Breast epithelium (tissue), 4 donors: ENCODE measurements around the gene ATXN7L1. TPM values are rescaled to one million over a fixed set of nuclear protein-coding genes. Genes with fewer than 3 reads are reported as not detected.

ENCODE experiments used
- DNase-seq, 2 donors: peaks; one replicate each; pipeline ENCODE4 v3.0.0-alpha.2; 2019; ENCODE audit warnings: low spot score in 2 of 2
- H3K27ac ChIP-seq, 2 donors: fragments of 200-600 bp; sonication (generic) in 1 of 2; one replicate each; pipeline ENCODE4 v1.5.1; 2016 to 2019; ENCODE audit warnings: mild to moderate bottlenecking in 1 of 2
- H3K27me3 ChIP-seq, 2 donors: fragments of 200-600 bp; sonication (generic) in 1 of 2; one replicate each; pipeline versions ENCODE4 v1.5.1 to v1.6.0; 2017 to 2019; ENCODE audit warnings: control low read depth in 1 of 2, mild to moderate bottlenecking in 1 of 2
- H3K36me3 ChIP-seq: fragments of 200-600 bp; one replicate; pipeline ENCODE4 v1.5.1; 2019
- H3K4me1 ChIP-seq, 2 donors: fragments of 200-600 bp; sonication (generic); one replicate each; pipeline ENCODE4 v1.5.1; 2016 to 2019; ENCODE audit warnings: control low read depth in 1 of 2
- H3K4me3 ChIP-seq, 3 donors: fragments of 200-600 bp; sonication (generic); 1 replicate in 2 of 3; 2 replicates in 1 of 3; pipeline ENCODE4 v1.5.1; 2016 to 2019; ENCODE audit warnings: mild to moderate bottlenecking in 3 of 3, moderate library complexity in 2 of 3
- H3K9me3 ChIP-seq, 2 donors: fragments of 200-600 bp; sonication (generic) in 1 of 2; one replicate each; pipeline ENCODE4 v1.5.1; 2016 to 2019; ENCODE audit warnings: control low read depth in 1 of 2
- POLR2A ChIP-seq: fragments of 450-650 bp; IDR thresholded peaks from one replicate; pipeline ENCODE4 v1.6.1; 2016; ENCODE audit warnings: antibody characterized with exemption, mild to moderate bottlenecking, moderate library complexity
- POLR2AphosphoS5 ChIP-seq, 3 donors: sonication (generic); formaldehyde crosslinking; IDR thresholded peaks; one replicate each; pipeline ENCODE4 v1.6.1; 2017; ENCODE audit warnings: antibody characterized with exemption in 3 of 3
- intact Hi-C: fragments of 100-400 bp; cut with DNase I; formaldehyde crosslinking; loops from one replicate; pipeline ENCODE4 v1.15.1; 2023; ENCODE audit warnings: low total_unique reads
- total RNA-seq, 3 donors: library from RNA; depleted of rRNA; stranded (reverse); fragments of >200 nt; gene quantifications; one replicate each; pipeline ENCODE4 v1.1.0, GENCODE V29; 2016
- TF ChIP-seq, protein P1 (sequence below), 3 donors: fragments of 450-650 bp; IDR thresholded peaks; one replicate each; pipeline ENCODE4 v1.5.1; 2016 to 2017; ENCODE audit warnings: antibody characterized with exemption in 3 of 3, mild to moderate bottlenecking in 3 of 3, moderate library complexity in 3 of 3

The ATXN7L1 gene
- total RNA-seq, 3 donors from 2014 or later = 10.7 to 18.4 (median 12.5) TPM

DNA sequence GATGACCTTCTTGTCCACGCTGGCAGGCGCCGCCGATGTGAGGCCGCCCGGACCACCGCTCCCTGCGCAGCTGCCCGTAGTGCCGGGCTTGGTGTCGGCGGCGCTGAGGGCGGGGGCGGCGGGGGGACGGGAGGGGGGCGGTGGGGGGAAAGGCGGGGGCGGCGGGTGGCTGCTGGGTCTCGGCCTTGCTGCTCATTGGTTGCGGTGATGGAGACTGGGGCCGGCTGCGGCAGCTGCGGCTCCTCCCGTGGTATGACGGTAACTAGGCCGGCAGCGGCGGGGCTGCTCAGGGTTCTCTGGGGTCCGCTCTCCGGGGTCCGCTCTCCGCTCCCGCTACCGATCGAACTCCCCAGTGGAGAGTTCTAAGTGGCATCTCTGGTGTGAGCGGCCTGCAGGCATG lies 293.3 kb downstream of the ATXN7L1 start:
- H3K4me3 ChIP-seq = no peak overlapping the region
- intact Hi-C loops = no loop called here
- no peaks in the 10 kb centered on the region for H3K4me1 ChIP-seq
- H3K27ac ChIP-seq = no peak overlapping the region
- H3K36me3 ChIP-seq = no peaks in the 10 kb centered on the region
- H3K9me3 ChIP-seq = no peaks in the 10 kb centered on the region
- TF ChIP-seq, protein P1, sequence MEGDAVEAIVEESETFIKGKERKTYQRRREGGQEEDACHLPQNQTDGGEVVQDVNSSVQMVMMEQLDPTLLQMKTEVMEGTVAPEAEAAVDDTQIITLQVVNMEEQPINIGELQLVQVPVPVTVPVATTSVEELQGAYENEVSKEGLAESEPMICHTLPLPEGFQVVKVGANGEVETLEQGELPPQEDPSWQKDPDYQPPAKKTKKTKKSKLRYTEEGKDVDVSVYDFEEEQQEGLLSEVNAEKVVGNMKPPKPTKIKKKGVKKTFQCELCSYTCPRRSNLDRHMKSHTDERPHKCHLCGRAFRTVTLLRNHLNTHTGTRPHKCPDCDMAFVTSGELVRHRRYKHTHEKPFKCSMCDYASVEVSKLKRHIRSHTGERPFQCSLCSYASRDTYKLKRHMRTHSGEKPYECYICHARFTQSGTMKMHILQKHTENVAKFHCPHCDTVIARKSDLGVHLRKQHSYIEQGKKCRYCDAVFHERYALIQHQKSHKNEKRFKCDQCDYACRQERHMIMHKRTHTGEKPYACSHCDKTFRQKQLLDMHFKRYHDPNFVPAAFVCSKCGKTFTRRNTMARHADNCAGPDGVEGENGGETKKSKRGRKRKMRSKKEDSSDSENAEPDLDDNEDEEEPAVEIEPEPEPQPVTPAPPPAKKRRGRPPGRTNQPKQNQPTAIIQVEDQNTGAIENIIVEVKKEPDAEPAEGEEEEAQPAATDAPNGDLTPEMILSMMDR (IDR thresholded peaks at IDR 0.05) = no peak
- TF ChIP-seq POLR2AphosphoS5 (IDR thresholded peaks at IDR 0.05) = no peak
- no peak for TF ChIP-seq POLR2A
- H3K27me3 ChIP-seq = no peaks in the 10 kb centered on the region
- DNase-seq = no peak

DNA sequence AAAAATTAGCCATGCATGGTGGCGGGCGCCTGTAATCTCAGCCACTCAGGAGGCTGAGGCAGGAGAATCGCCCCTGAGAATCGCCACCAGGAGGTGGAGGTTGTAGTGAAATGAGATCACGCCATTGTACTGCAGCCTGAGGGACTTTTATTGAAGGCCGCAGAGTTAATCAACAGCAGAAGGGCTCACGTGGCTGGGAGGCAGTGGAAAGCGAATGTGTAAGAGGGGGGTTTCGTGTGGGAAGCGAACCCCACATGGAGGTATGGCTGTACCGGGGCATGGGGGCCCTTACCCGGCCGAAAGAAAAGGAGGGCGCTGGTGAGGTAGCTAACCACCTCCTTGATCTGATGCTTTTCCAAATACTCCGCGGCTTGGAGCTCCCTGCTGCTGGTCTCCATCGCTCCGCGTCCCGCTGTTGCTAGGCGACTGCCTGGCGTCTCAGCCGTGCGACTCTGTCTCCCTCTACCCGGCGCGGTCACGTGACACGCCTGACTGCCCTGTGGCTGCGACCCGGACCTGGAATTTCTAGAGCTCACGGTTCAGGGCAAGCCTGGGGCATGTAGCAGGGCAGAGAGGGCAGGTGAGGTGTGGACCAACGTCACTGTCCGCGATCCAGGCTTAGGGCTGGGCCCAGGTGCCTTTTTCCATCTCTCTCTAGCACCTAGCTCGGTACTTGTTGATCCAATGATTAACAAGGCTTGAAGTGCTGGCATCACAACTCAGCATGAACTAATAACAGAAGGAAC lies 295.2 kb downstream of the ATXN7L1 start, which contains the start of gene EFCAB10:
TSS of gene EFCAB10 (minus strand) at position 428 of the 746 bp plus-strand sequence. CDS start at position 398, 30 bp downstream.
- TF ChIP-seq POLR2A (no peak), POLR2AphosphoS5 (IDR thresholded peaks at IDR 0.05) (no peak)
- TF ChIP-seq, protein P1 (IDR thresholded peaks at IDR 0.05) = no peak
- H3K27ac ChIP-seq = no peak within 1 kb of the TSS
- intact Hi-C loops = no loop called here
- peak within 1 kb of the TSS in 2 of 3 donors; percentile 9 to 14 for H3K4me3 ChIP-seq
- peak in 1 of 2 donors; percentile 52 for DNase-seq
- H3K36me3 ChIP-seq = no peaks in the 10 kb centered on the region
- H3K27me3 ChIP-seq = no peaks in the 10 kb centered on the region
- H3K4me1 ChIP-seq = no peaks in the 10 kb centered on the region
- H3K9me3 ChIP-seq = no peaks in the 10 kb centered on the region

DNA sequence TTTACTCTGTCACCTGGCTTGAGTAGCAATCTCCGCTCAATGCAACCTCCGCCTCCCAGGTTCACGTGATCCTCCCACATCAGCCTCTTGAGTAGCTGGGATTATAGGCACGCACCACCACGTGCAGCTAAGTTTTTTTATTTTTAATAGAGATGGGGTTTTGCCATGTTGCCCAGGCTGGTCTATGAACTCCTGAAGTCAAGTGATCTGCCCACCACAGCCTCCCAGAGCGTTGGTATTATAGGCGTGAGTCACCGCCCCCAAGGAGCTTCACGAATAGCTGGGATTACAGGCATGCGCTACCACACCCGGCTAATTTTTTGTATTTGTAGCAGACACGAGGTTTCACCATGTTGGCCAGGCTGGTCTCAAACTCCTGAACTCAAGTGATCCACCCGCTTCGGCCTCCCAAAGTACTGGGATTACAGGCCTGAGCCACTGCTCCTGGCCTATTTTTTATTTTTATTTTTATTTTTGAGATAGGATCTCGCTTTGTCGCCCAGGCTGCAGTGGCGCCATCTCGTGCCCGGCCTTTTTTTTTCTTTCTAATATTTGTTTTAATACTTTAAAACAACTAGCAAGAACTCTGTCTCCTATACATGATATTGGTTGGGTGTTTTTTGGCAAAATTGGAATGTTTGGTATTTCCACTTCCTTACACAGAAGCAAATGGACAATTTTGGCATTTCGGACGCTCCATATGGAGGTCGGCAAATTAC lies 296.2 kb downstream of the ATXN7L1 start:
- intact Hi-C loops = no loop called here
- TF ChIP-seq POLR2AphosphoS5 (IDR thresholded peaks at IDR 0.05) = no peak
- TF ChIP-seq, protein P1 (IDR thresholded peaks at IDR 0.05) = no peak
- no peak for TF ChIP-seq POLR2A
- Histone ChIP-seq H3K27me3 (no peaks in the 10 kb centered on the region), H3K36me3 (no peaks in the 10 kb centered on the region), H3K4me1 (no peaks in the 10 kb centered on the region), H3K9me3 (no peaks in the 10 kb centered on the region), H3K4me3 (no peak overlapping the region), H3K27ac (no peak overlapping the region)
- DNase-seq = no peak

DNA sequence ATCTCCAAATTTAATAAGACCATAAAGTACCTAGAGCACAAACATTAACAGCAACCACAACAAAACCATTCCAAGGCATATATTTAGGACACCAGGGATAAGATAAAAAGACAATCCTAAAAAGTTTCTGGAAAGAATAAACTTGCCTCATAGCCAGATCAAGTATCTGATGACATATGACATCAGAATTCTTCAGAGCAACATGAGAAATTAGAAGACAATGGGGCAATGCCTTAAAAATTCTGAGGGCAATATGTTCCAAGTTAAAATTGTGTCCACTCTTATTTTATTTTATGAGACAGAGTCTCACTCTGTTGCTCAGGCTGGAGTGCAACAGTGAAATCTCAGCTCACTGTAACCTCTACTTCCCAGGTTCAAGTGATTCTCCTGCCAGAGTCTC lies 297.9 kb downstream of the ATXN7L1 start:
- H3K4me3 ChIP-seq = no peak overlapping the region
- intact Hi-C loops = no loop called here
- DNase-seq = no peak
- H3K4me1 ChIP-seq = no peaks in the 10 kb centered on the region
- TF ChIP-seq POLR2A (no peak), POLR2AphosphoS5 (IDR thresholded peaks at IDR 0.05) (no peak)
- TF ChIP-seq, protein P1 (IDR thresholded peaks at IDR 0.05) = no peak
- H3K27ac ChIP-seq = no peak overlapping the region
- H3K9me3 ChIP-seq = no peaks in the 10 kb centered on the region
- no peaks in the 10 kb centered on the region for H3K27me3 ChIP-seq
- no peaks in the 10 kb centered on the region for H3K36me3 ChIP-seq

DNA sequence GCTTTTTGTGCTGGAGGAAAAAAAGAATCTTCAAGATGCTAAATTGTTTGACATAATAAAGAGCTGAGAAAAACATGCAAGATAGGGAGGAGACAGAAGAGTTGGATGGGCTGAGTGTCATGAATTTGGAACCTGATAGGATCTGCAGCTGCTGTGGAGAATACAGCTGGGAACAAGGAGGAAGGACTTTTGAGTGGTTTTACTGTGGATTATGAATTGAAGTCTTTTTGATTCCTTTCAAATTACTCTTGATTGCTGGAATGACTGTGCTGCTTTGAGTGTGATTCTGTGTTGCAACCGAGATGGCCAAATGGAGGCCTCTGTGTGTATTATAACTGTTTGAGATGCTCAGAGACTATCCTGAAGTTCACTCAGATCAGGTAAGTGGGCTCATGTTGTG lies 299.1 kb downstream of the ATXN7L1 start:
- no peak overlapping the region for H3K27ac ChIP-seq
- H3K36me3 ChIP-seq = no peaks in the 10 kb centered on the region
- no peaks in the 10 kb centered on the region for H3K27me3 ChIP-seq
- TF ChIP-seq, protein P1 (IDR thresholded peaks at IDR 0.05) = no peak
- TF ChIP-seq POLR2A (no peak), POLR2AphosphoS5 (IDR thresholded peaks at IDR 0.05) (no peak)
- no peak overlapping the region for H3K4me3 ChIP-seq
- DNase-seq = no peak
- H3K4me1 ChIP-seq = no peaks in the 10 kb centered on the region
- no peaks in the 10 kb centered on the region for H3K9me3 ChIP-seq
- intact Hi-C loops = no loop called here
